Neural cell (in vitro differentiated cells): ENCODE data around the gene TMEM164. TPM values are rescaled to one million over a fixed set of nuclear protein-coding genes. Genes with fewer than 3 reads are reported as not detected.

Source experiments
- H2AFZ ChIP-seq: fragments of 200-600, 300-800 bp; sonication (generic), shearing (Covaris generic); 2 replicates; pipeline ENCODE4 v1.6.0; 2014; ENCODE audit warnings: low read depth, mild to moderate bottlenecking, antibody characterized with exemption, low read length, moderate library complexity
- H3F3A ChIP-seq: fragments of 200-600 bp; shearing (Covaris generic); 2 replicates; pipeline ENCODE4 v1.6.1; 2016; ENCODE audit warnings: mild to moderate bottlenecking, moderate library complexity, mixed read lengths, antibody characterized with exemption, low read length; ENCODE audit not compliant: insufficient read depth, poor library complexity, severe bottlenecking
- H3K27ac ChIP-seq: fragments of 200-600, 300-800 bp; sonication (generic), shearing (Covaris generic); 2 replicates; pipeline ENCODE4 v1.5.1; 2014; ENCODE audit warnings: mild to moderate bottlenecking, low read length, moderate library complexity
- H3K27me3 ChIP-seq: fragments of 300-800, 200-600 bp; sonication (generic), shearing (Covaris generic); 2 replicates; pipeline ENCODE4 v1.6.0; 2014; ENCODE audit warnings: mild to moderate bottlenecking, low read depth, low read length, moderate library complexity; ENCODE audit not compliant: insufficient read depth
- H3K36me3 ChIP-seq: fragments of 300-800, 200-600 bp; sonication (generic), shearing (Covaris generic); 2 replicates; pipeline ENCODE4 v1.5.1; 2014; ENCODE audit warnings: mild to moderate bottlenecking, antibody characterized with exemption, low read length, moderate library complexity; ENCODE audit not compliant: insufficient read depth
- H3K4me2 ChIP-seq: fragments of 300-800, 200-600 bp; sonication (generic), shearing (Covaris generic); 2 replicates; pipeline ENCODE4 v1.6.0; 2014; ENCODE audit warnings: mild to moderate bottlenecking, low read length
- H3K4me3 ChIP-seq: fragments of 300-800, 200-600 bp; sonication (generic), shearing (Covaris generic); 2 replicates; pipeline ENCODE4 v1.5.1; 2014; ENCODE audit warnings: mild to moderate bottlenecking, low read length, moderate library complexity
- H3K79me2 ChIP-seq: fragments of 200-600 bp; shearing (Covaris generic); replicated peaks from 2 replicates; pipeline ENCODE4 v1.6.0; 2014; ENCODE audit warnings: mild to moderate bottlenecking, low read length, moderate library complexity; ENCODE audit not compliant: insufficient read depth
- H3K9ac ChIP-seq: fragments of 300-800, 200-600 bp; sonication (generic), shearing (Covaris generic); 2 replicates; pipeline ENCODE4 v1.6.1; 2016; ENCODE audit warnings: mild to moderate bottlenecking, low read length, mixed read lengths
- H3K9me2 ChIP-seq: fragments of 200-600 bp; shearing (Covaris generic); 2 replicates; pipeline ENCODE4 v1.6.1; 2016; ENCODE audit warnings: mild to moderate bottlenecking, low read length, mixed read lengths; ENCODE audit not compliant: insufficient read depth
- H3K9me3 ChIP-seq: fragments of 200-600, 300-800 bp; sonication (generic), shearing (Covaris generic); 2 replicates; pipeline ENCODE4 v1.6.1; 2016; ENCODE audit warnings: mild to moderate bottlenecking, mixed run types, low read length, moderate library complexity, mixed read lengths
- H4K20me1 ChIP-seq: fragments of 200-600 bp; shearing (Covaris generic); 2 replicates; pipeline ENCODE4 v1.6.1; 2016; ENCODE audit warnings: mild to moderate bottlenecking, mixed run types; ENCODE audit not compliant: insufficient read depth
- EP300 ChIP-seq: fragments of 450-650 bp; conservative IDR thresholded peaks from 2 replicates; pipeline ENCODE4 v1.6.1; 2014; ENCODE audit warnings: antibody characterized with exemption, mild to moderate bottlenecking, moderate library complexity; ENCODE audit not compliant: poor library complexity, severe bottlenecking
- EZH2 ChIP-seq: fragments of 200-600, 300-800 bp; shearing (Covaris generic), sonication (generic); IDR thresholded peaks from 2 replicates; pipeline ENCODE4 v1.6.1; 2014; ENCODE audit warnings: antibody characterized with exemption, low read length, borderline replicate concordance, mild to moderate bottlenecking; ENCODE audit not compliant: insufficient read depth, poor library complexity, severe bottlenecking
- MXI1 ChIP-seq: fragments of 450-650 bp; conservative IDR thresholded peaks from 2 replicates; pipeline ENCODE4 v1.6.1; 2014; ENCODE audit warnings: antibody characterized with exemption, mild to moderate bottlenecking; ENCODE audit not compliant: poor library complexity, severe bottlenecking
- POLR2AphosphoS5 ChIP-seq: IDR thresholded peaks from 2 replicates; pipeline ENCODE4 v1.6.1; 2012
- RAD21 ChIP-seq: fragments of 450-650 bp; conservative IDR thresholded peaks from 2 replicates; pipeline ENCODE4 v1.6.1; 2014; ENCODE audit warnings: antibody characterized with exemption, mild to moderate bottlenecking, moderate library complexity
- REST ChIP-seq: IDR thresholded peaks from 2 replicates; pipeline ENCODE4 v1.6.1; 2012; ENCODE audit warnings: borderline replicate concordance
- SMC3 ChIP-seq: fragments of 450-650 bp; conservative IDR thresholded peaks from 2 replicates; pipeline ENCODE4 v1.6.1; 2014; ENCODE audit warnings: antibody characterized with exemption, mild to moderate bottlenecking, moderate library complexity; ENCODE audit not compliant: poor library complexity
- TAF1 ChIP-seq: IDR thresholded peaks from 2 replicates; pipeline ENCODE4 v1.6.1; 2012; ENCODE audit warnings: low read depth
- polyA plus RNA-seq: library from polyadenylated mRNA; depleted of rRNA; stranded (reverse); fragments of >200 nt; gene quantifications from 2 replicates; pipeline ENCODE4 v1.2.3, GENCODE V29; 2014
- TF ChIP-seq, protein P1 (sequence below): fragments of 450-650 bp; IDR thresholded peaks from 2 replicates; pipeline ENCODE4 v1.5.1; 2014; ENCODE audit warnings: antibody characterized with exemption, mild to moderate bottlenecking, moderate library complexity; ENCODE audit not compliant: poor library complexity, severe bottlenecking

Gene TMEM164
- polyA plus RNA-seq, 1 donor from 2014 or later, result 52.8 TPM

DNA sequence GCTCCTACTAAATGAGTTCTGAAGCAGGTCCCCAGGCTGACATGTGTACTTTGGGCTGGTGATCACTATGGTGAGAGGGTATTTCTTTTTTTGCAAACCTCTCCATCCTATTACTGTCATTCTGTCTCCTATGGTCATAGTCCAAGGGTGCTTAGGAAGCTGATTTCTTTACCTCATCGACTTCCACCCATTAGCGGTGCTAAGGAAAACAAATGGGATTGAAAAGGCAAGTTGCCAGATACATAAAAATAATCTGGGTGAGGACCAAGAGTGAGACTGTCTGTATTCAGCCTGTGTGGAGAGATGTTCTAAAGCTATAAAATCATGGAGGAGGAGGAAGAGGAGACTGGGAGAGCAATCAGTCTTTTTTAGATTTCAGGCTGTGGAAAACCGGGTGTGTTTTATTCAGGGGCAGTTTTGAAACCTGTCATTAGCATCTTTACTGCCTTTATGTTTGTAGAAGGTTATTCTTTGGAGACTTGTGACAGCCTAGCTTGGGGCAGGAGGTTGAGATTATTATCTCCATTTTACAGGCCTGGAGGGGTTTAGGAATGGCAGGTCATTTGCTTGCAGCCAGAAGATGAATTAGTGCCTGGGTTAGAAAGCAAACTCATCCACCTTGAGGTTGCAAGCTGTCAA, 1.9 kb downstream of the TMEM164 start:
- H3K36me3 ChIP-seq, result no peaks in the 10 kb centered on the region
- H3K27me3 ChIP-seq, result no peaks in the 10 kb centered on the region
- no peaks in the 10 kb centered on the region for H3F3A ChIP-seq
- no peaks in the 10 kb centered on the region for H3K9me3 ChIP-seq
- H3K9me2 ChIP-seq, result no peaks in the 10 kb centered on the region
- no peak overlapping the region for H2AFZ ChIP-seq
- no peaks in the 10 kb centered on the region for H3K79me2 ChIP-seq
- H3K9ac ChIP-seq, result no peak overlapping the region
- no peak for TF ChIP-seq RAD21
- no peak for TF ChIP-seq EZH2
- no peak for TF ChIP-seq MXI1
- no peak for TF ChIP-seq TAF1
- no peak for TF ChIP-seq EP300
- no peak for TF ChIP-seq POLR2AphosphoS5
- TF ChIP-seq REST, result no peak
- TF ChIP-seq, protein P1, sequence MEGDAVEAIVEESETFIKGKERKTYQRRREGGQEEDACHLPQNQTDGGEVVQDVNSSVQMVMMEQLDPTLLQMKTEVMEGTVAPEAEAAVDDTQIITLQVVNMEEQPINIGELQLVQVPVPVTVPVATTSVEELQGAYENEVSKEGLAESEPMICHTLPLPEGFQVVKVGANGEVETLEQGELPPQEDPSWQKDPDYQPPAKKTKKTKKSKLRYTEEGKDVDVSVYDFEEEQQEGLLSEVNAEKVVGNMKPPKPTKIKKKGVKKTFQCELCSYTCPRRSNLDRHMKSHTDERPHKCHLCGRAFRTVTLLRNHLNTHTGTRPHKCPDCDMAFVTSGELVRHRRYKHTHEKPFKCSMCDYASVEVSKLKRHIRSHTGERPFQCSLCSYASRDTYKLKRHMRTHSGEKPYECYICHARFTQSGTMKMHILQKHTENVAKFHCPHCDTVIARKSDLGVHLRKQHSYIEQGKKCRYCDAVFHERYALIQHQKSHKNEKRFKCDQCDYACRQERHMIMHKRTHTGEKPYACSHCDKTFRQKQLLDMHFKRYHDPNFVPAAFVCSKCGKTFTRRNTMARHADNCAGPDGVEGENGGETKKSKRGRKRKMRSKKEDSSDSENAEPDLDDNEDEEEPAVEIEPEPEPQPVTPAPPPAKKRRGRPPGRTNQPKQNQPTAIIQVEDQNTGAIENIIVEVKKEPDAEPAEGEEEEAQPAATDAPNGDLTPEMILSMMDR, result no peak
- no peak overlapping the region for H3K4me3 ChIP-seq
- no peak overlapping the region for H3K4me2 ChIP-seq
- H3K27ac ChIP-seq, result no peak overlapping the region
- no peaks in the 10 kb centered on the region for H4K20me1 ChIP-seq

- TF ChIP-seq, protein P1, result no peak
- TF ChIP-seq REST (no peak), POLR2AphosphoS5 (no peak), RAD21 (no peak), MXI1 (no peak), EP300 (no peak), EZH2 (no peak), TAF1 (no peak), SMC3 (no peak)
- Histone ChIP-seq H3K27ac (no peak overlapping the region), H3K27me3 (no peaks in the 10 kb centered on the region), H3K9me3 (no peaks in the 10 kb centered on the region), H3K9me2 (no peaks in the 10 kb centered on the region), H3K4me3 (no peak overlapping the region), H3K9ac (no peak overlapping the region), H3F3A (no peaks in the 10 kb centered on the region), H3K4me2 (no peak overlapping the region), H4K20me1 (no peaks in the 10 kb centered on the region), H2AFZ (no peak overlapping the region), H3K36me3 (no peaks in the 10 kb centered on the region), H3K79me2 (no peaks in the 10 kb centered on the region)
These were observed 3.2 kb downstream of the TMEM164 start for GRCh38 chrX:110006161-110006560.
